Measurements from ENCODE around the gene MTMR2.

The MTMR2 gene

GRCh38 chr11:95792200-95792599 lies 131.7 kb downstream of the MTMR2 start:
- TF ChIP-seq, protein P1, sequence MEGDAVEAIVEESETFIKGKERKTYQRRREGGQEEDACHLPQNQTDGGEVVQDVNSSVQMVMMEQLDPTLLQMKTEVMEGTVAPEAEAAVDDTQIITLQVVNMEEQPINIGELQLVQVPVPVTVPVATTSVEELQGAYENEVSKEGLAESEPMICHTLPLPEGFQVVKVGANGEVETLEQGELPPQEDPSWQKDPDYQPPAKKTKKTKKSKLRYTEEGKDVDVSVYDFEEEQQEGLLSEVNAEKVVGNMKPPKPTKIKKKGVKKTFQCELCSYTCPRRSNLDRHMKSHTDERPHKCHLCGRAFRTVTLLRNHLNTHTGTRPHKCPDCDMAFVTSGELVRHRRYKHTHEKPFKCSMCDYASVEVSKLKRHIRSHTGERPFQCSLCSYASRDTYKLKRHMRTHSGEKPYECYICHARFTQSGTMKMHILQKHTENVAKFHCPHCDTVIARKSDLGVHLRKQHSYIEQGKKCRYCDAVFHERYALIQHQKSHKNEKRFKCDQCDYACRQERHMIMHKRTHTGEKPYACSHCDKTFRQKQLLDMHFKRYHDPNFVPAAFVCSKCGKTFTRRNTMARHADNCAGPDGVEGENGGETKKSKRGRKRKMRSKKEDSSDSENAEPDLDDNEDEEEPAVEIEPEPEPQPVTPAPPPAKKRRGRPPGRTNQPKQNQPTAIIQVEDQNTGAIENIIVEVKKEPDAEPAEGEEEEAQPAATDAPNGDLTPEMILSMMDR (IDR thresholded peaks at IDR 0.05; ENCODE audit: insufficient read depth, low read length, missing control alignments) = no peak
- no peak overlapping the region for H3K4me3 ChIP-seq (ENCODE audit: low read depth, low read length)
- POLR2A ChIA-PET = no interaction called here
- no peak for DNase-seq (ENCODE audit: low read depth, low spot score)
- CTCF ChIA-PET = interaction anchor here (0.8 to 3.8 kb wide), 9 partner anchors 10 to 725 kb away, joined by 3 to 19 read pairs (median 4); partner anchors contain the start of gene MAML2

DNA sequence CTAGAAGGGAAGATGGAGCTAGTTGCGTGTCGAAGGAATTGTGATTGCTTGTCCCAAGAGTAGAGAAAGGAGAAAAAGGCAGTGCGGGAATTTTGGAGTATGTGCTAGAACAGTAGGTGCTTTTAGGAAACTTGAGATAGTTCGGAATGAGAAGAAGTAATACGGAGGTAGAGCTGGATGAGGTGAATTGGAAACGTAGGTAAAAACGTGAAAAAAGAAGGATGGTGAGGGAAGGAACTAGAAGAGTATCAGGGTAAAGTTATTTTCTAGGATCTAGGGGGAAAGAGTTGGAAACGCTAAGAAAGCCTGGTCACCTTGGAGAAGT lies 132.2 kb downstream of the MTMR2 start:
- H3K4me3 ChIP-seq (ENCODE audit: low read depth, low read length) = peak overlapping the region; percentile 85
- DNase-seq (ENCODE audit: low read depth, low spot score) = no peak
- TF ChIP-seq, protein P1 (IDR thresholded peaks at IDR 0.05; ENCODE audit: insufficient read depth, low read length, missing control alignments) = no peak
- ChIA-PET CTCF (interaction anchor here (0.8 to 3.8 kb wide), 6 partner anchors 8 to 640 kb away, joined by 3 to 19 read pairs (median 4); no protein-coding TSS in a partner anchor), POLR2A (no interaction called here)

GRCh38 chr11:95790933-95791708 lies 132.8 kb downstream of the MTMR2 start:
- DNase-seq (ENCODE audit: low read depth, low spot score) = no peak
- ChIA-PET CTCF (interaction anchor here (0.8 to 3.8 kb wide), 9 partner anchors 9 to 723 kb away, joined by 3 to 19 read pairs (median 5); partner anchors contain the start of gene MAML2), POLR2A (no interaction called here)
- TF ChIP-seq, protein P1 (IDR thresholded peaks at IDR 0.05; ENCODE audit: insufficient read depth, low read length, missing control alignments) = no peak
- peak overlapping the region; percentile 85 for H3K4me3 ChIP-seq (ENCODE audit: low read depth, low read length)

DNA sequence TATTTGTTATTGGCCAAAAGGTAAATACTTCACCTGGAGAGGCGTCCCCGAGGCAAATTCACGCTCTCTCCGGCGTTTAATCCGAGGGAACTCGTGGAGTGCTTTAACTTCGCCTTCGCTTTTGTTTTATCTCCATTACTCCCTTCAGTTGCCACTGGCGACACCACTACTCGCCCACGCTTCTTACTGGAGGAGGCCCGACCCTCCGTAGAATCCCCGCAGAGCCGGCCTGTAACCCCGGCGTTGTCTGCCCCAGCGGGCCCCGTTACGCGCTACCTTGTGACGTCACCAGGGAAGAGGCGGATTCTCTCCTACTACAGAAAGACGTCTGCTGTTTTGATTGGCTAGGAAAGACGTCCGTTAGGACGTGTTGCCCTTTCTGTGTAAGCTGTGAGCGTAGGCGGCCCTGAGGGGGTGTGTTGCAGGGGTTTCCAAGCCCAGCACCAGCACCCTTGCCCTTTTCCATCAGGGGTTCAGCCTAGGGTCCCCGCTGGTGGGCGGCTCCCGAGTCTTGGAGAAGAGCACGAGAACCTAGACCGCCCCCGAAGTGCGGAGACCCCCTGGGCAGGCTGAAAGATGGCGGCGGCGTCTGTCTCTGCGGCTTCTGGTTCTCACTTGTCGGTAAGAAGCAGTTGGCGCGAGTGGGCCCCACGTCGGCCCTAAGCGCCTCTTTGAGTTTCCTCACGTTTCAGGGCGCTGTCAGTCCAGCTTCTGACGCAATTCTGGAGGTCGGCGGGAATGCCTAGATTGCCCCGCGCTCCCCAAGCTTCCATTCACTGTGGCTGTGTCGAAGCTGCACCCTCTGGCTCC lies 133.6 kb downstream of the MTMR2 start, which contains the start of gene CEP57:
Gene CEP57 (plus strand): TSS at position 376 of the 810 bp plus-strand sequence. CDS start 201 bp downstream, at position 577.
- TF ChIP-seq, protein P1 (IDR thresholded peaks at IDR 0.05; ENCODE audit: insufficient read depth, low read length, missing control alignments) = no peak
- DNase-seq (ENCODE audit: low read depth, low spot score) = peak; percentile 94
- POLR2A ChIA-PET = interaction anchor here (0.8 to 1.5 kb wide), 3 partner anchors 22 to 643 kb away, joined by 3 to 6 read pairs (median 3); no protein-coding TSS in a partner anchor
- peak within 1 kb of the TSS; percentile 85 for H3K4me3 ChIP-seq (ENCODE audit: low read depth, low read length)
- CTCF ChIA-PET = interaction anchor here (1.0 to 3.8 kb wide), 11 partner anchors 10 to 722 kb away, joined by 3 to 19 read pairs (median 6); partner anchors contain the start of gene MAML2

DNA sequence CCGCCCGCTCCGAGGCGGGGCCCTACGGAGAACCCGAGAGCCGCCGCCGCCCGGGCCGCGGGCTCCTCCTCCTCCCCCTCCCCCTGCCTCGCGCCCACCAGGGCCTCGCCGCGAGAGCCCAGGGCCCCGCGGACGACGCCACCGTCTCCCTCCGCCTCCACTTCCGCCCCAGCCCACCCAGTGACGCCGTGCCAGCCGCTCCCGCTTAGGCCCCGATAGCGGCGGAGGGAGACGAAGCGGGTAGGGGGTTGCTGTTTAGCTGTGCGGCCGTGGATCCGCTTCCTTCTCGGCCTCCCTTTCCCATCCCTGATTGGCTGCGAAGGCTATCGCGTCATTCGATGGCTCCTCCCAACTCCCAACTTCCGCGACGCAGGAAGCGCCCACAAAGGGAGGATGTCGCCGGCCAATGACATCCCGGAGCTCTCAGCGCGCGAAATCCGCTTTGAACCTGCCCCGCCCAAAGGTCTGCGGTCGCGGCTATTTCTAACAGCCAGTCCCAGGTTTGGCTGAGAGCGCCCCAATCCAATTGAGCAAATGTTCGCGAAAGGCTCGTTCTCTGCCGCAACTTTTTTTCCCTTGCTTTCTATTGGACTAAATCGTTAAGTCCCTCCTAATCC lies 134.3 kb downstream of the MTMR2 start, which contains the start of gene FAM76B:
Gene FAM76B (minus strand): TSS at position 277 of the 617 bp plus-strand sequence. CDS start 304 bp downstream, outside the sequence.
- POLR2A ChIA-PET = interaction anchor here (0.8 to 1.5 kb wide), 3 partner anchors 21 to 642 kb away, joined by 3 to 6 read pairs (median 3); no protein-coding TSS in a partner anchor
- H3K4me3 ChIP-seq (ENCODE audit: low read depth, low read length) = peak within 1 kb of the TSS; percentile 85
- CTCF ChIA-PET = interaction anchor here (1.0 to 3.8 kb wide), 9 partner anchors 9 to 722 kb away, joined by 3 to 19 read pairs (median 5); no protein-coding TSS in a partner anchor
- TF ChIP-seq, protein P1 (IDR thresholded peaks at IDR 0.05; ENCODE audit: insufficient read depth, low read length, missing control alignments) = no peak
- DNase-seq (ENCODE audit: low read depth, low spot score) = peak; percentile 95
